ENCODE measurements around the gene C10orf143.
"Not testable (repeated sequence)": the region's sequence is repeated elsewhere in the genome, so short reads cannot be mapped to it uniquely, and the experiment has no call there.

Gene C10orf143

GRCh38 chr10:130110246-130111112 lies at the start of gene C10orf143:
Gene C10orf143 (minus strand): TSS chr10:130110830. CDS start chr10:130110772, 58 bp downstream.
- peak; percentile 98 for DNase-seq (ENCODE audit: low read depth)

- DNase-seq (ENCODE audit: low read depth), result no peak
Observed at GRCh38 chr10:130159192-130159794, 48.7 kb upstream of the C10orf143 start.

- DNase-seq (ENCODE audit: low read depth), result no peak
Observed at GRCh38 chr10:130146042-130146441, 35.4 kb upstream of the C10orf143 start.

DNA sequence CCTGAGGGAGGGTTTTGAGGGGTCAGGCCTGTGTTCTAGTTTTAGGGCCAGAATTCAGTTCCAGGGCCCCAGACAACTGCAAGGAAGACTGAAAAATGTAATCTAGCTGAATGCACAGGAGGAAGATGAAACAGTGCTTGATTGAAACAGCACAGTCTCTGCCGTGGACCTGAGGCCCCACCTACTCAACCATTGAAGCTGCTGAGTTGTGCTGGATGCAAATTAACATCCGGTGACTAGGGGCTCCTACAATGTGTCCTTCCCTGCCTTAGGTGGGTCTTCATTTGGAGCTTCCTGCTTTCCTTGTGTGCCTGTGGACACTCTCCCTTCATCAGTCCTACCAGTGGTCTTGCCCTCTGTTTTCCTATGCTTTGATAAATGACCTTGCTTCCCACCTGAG lies 31.2 kb upstream of the C10orf143 start:
- no peak for DNase-seq (ENCODE audit: low read depth)

DNA sequence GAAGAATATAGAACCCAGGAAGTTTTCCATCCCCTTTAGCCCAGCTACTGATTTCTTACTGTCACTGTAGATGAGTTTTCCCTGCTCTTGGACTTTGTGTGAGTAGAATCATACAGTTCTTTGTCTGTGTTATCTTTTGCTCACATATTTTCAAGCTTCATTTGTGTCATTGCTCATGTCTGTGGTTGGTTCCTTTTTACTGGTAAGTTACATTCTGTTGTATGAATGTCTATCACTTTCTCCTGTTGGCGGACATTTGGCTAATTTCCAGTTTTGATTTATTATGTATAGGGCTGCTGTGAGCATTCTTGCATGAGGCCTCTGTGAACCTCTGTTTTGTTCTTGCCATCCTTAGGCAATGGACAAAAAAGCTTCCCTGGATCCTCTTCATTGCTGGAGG lies 30.8 kb upstream of the C10orf143 start:
- no peak for DNase-seq (ENCODE audit: low read depth)

GRCh38 chr10:130141038-130141437 lies 30.4 kb upstream of the C10orf143 start:
- DNase-seq (ENCODE audit: low read depth), result no peak

GRCh38 chr10:130140425-130140824 lies 29.8 kb upstream of the C10orf143 start:
- DNase-seq (ENCODE audit: low read depth), result no peak

GRCh38 chr10:130138479-130138866 lies 27.8 kb upstream of the C10orf143 start:
- DNase-seq (ENCODE audit: low read depth), result peak; percentile 22

GRCh38 chr10:130137659-130138478 lies 27.2 kb upstream of the C10orf143 start:
- DNase-seq (ENCODE audit: low read depth), result no peak

DNA sequence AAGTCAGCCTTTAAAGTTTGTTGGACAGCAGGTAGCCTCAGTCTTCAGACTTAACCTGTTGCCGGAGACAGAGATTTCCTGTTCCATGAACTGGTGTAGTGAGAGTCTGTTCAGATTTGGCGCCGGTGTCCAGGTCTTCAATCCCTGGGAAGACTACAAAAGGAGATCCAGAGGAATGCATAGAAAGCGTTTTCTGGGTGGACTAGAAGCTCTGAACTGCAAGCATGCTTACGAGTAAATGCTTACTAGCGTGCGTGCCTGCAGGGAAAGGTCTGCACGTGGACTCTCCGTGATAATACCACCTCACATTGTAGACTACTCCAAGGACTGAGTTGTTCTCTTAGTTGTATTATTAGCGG lies 26.4 kb upstream of the C10orf143 start:
- peak; percentile 19 for DNase-seq (ENCODE audit: low read depth)

DNA sequence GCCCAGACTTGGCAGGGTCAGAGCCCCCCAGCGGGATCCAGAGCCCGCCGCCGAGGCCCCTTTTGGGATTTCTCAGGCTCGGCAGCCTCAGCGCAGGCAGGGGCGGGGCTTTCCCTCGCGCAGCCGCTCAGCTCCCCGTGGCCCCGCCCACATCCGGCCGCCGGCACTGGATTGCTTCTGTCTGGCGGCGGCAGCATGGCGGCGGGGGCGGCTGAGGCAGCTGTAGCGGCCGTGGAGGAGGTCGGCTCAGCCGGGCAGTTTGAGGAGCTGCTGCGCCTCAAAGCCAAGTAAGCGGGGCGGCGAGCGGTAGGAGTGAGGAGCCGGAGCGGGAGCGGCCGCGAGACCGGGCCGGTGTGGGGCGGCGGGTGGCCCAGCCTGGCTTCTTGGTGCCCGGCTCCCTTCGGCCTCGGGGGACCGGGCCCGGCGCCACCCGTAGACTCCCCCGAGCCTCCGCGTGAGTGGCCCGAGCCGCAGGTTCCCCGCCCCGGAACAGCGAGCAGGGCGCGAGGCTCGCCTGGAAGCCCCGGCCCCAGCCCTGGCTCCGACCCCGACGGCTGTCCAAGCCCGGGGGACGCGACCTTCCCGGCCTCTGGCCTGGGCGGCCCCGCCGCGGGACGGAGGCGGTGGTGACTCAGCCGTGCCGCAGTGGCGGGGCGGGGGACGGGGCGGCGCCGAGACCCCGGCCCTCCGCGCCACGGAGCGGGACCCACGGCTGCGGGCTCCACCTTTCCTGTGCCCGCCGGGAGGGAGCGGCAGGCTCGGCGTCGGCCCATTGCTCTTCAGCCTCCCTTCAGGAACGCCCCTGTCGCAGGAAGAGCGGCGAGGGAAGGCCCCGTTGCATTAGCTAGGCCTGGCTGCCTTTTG lies 25.8 kb upstream of the C10orf143 start, which contains the start of gene GLRX3:
TSS of gene GLRX3 (plus strand) at position 166 of the 864 bp plus-strand sequence. CDS start at position 196, 30 bp downstream.
- peak; percentile 79 for DNase-seq (ENCODE audit: low read depth)

- no peak for DNase-seq (ENCODE audit: low read depth)
Observed at GRCh38 chr10:130135676-130136225, 25.1 kb upstream of the C10orf143 start.

DNA sequence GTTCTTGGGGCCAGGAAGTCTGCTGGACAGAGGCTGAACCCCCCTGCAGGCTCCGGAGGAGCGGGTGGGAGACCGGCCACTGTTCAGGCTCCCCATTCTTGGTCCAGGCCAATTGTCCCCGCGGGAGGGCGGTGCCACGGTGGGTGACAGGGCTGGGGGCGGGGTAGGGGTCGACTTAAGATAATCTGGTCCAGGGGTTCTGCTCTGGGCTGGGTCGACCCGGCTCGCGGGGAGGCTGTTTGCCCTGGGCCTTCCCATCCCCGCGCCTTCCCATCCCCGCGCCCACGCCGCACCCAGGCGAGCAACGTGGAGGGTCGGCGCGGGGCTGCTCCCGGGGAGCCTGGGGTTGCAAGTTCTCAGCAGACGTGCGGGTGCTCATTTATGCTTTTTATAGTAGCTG lies 18.3 kb upstream of the C10orf143 start:
- DNase-seq (ENCODE audit: low read depth), result no peak

GRCh38 chr10:130128062-130128781 lies 17.6 kb upstream of the C10orf143 start:
- DNase-seq (ENCODE audit: low read depth), result no peak

- DNase-seq (ENCODE audit: low read depth), result peak; percentile 49
Observed at GRCh38 chr10:130127364-130128061, 16.9 kb upstream of the C10orf143 start.

- no peak for DNase-seq (ENCODE audit: low read depth)
Observed at GRCh38 chr10:130121486-130122079, 11.0 kb upstream of the C10orf143 start.

DNA sequence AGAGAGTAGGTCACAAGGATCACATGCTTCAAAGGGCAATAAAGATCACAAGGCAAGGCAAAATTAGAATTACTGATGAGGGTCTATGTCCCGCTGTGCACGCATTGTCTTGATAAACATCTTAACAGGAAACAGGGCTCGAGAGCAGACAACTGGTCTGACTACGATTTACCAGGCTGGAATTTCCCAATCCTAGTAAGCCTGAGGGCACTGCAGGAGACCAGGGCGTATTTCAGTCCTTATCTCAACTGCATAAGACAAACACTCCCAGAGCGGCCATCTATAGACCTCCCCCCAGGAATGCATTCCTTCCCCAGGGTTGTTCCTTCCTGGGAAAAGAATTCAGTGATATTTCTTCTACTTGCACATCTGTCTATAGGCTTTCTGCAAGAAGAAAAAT lies 6.9 kb upstream of the C10orf143 start:
- not testable (repeated sequence) for DNase-seq (ENCODE audit: low read depth)

GRCh38 chr10:130116942-130117341 lies 6.3 kb upstream of the C10orf143 start:
- DNase-seq (ENCODE audit: low read depth), result not testable (repeated sequence)

DNA sequence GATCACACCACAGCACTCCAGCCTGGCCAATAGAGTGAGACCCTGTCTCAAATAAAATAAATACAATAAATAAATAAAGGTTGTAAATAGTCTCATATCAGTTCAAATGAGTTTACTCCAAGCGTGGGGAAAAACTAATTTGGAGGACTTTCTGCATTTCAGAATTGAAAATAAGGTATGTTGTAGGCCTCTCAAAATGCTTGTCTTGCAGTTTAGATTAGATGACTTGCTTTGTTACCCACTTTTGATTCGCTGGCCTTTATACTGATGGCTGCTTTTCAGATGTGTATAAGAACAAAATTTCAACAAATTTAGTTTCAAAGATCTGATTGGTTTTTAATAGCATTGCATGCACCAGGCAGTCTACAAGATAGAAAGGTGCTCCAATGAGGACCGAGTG lies 2.2 kb upstream of the C10orf143 start:
- no peak for DNase-seq (ENCODE audit: low read depth)

DNA sequence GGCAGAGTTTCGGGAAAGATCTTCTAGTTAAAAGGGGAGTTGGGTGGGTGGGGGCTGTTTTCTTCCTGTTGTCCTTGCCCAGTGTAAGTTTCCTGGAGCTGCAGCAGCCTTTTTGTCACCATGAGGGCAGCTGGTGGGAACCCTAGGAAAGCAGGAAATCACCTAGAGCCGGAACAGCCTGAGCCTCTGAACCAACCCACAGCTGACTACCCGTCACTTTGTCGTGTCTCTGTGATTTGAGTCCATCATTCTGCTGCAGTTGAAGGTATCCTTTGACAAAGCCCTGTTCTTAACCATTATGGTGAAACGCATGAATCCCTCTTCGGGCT lies 1.2 kb upstream of the C10orf143 start:
- no peak for DNase-seq (ENCODE audit: low read depth)

Data from fibroblast of gingiva (primary cell).